Smooth muscle cell (in vitro differentiated cells): ENCODE data around the gene ARHGAP1. TPM values are rescaled to one million over a fixed set of nuclear protein-coding genes. Genes with fewer than 3 reads are reported as not detected.

Experiments used
- DNase-seq: peaks from one replicate; lab custom pipeline; 2025; ENCODE audit not compliant: unreplicated experiment; lab: John Stamatoyannopoulos, UW
- H2AFZ ChIP-seq: fragments of 200-600 bp; sonication (generic); 2 replicates; pipeline ENCODE4 v1.6.0; 2016; ENCODE audit warnings: antibody characterized with exemption, low read depth, mild to moderate bottlenecking
- H3F3A ChIP-seq: fragments of 200-600 bp; sonication (generic); 2 replicates; pipeline ENCODE4 v1.6.0; 2017; ENCODE audit warnings: antibody characterized with exemption, low read depth
- H3K27ac ChIP-seq: fragments of 200-600 bp; sonication (generic); 2 replicates; pipeline ENCODE4 v1.5.1; 2016; ENCODE audit warnings: low read depth, mild to moderate bottlenecking
- H3K27me3 ChIP-seq: fragments of 200-600 bp; sonication (generic); 2 replicates; pipeline ENCODE4 v1.6.1; 2016; ENCODE audit warnings: low read depth, mild to moderate bottlenecking
- H3K36me3 ChIP-seq: fragments of 200-600 bp; sonication (generic); 2 replicates; pipeline ENCODE4 v1.5.1; 2016; ENCODE audit warnings: low read depth
- H3K4me1 ChIP-seq: fragments of 200-600 bp; sonication (generic); 2 replicates; pipeline ENCODE4 v1.5.1; 2016; ENCODE audit warnings: low read depth
- H3K4me2 ChIP-seq: fragments of 200-600 bp; sonication (generic); 2 replicates; pipeline ENCODE4 v1.6.0; 2016; ENCODE audit warnings: mild to moderate bottlenecking
- H3K4me3 ChIP-seq: fragments of 200-600 bp; sonication (generic); 2 replicates; pipeline ENCODE4 v1.5.1; 2016; ENCODE audit warnings: mild to moderate bottlenecking
- H3K79me2 ChIP-seq: fragments of 200-600 bp; sonication (generic); 2 replicates; pipeline ENCODE4 v1.6.0; 2016; ENCODE audit warnings: low read depth, mild to moderate bottlenecking
- H3K9ac ChIP-seq: fragments of 200-600 bp; sonication (generic); 2 replicates; pipeline ENCODE4 v1.6.0; 2016; ENCODE audit warnings: low read depth
- H3K9me3 ChIP-seq: fragments of 200-600 bp; sonication (generic); replicated peaks from 2 replicates; pipeline ENCODE4 v1.5.1; 2016; ENCODE audit warnings: low read depth
- H4K20me1 ChIP-seq: fragments of 200-600 bp; sonication (generic); 2 replicates; pipeline ENCODE4 v1.6.0; 2016; ENCODE audit warnings: low read depth
- CTCF ChIP-seq: fragments of 200-600 bp; sonication (generic); IDR thresholded peaks from 2 replicates; pipeline ENCODE4 v1.5.1; 2017; ENCODE audit warnings: borderline replicate concordance, mild to moderate bottlenecking, antibody characterized with exemption; ENCODE audit not compliant: insufficient read depth, poor library complexity, severe bottlenecking
- WGBS: methylation state at CpG from one replicate; pipeline ENCODE4 v1.1.7; 2016; ENCODE audit warnings: low lambda C conversion rate; 5-methylcytosine and 5-hydroxymethylcytosine counted together
- polyA plus RNA-seq: library from polyadenylated mRNA; unstranded; fragments of >200 nt; fragmentation: Nextera tagmentation; extraction: Ambion mirVana; gene quantifications from 2 replicates; pipeline ENCODE4 v1.2.1, GENCODE V29; 2016
- total RNA-seq: library from RNA; depleted of rRNA; stranded (reverse); fragments of >200 nt; gene quantifications from 2 replicates; pipeline ENCODE4 v1.2.3, GENCODE V29; 2014

Gene ARHGAP1
- total and polyA plus RNA-seq, 2 experiments from 2014 or later = 40.9 to 98.4 TPM

DNA sequence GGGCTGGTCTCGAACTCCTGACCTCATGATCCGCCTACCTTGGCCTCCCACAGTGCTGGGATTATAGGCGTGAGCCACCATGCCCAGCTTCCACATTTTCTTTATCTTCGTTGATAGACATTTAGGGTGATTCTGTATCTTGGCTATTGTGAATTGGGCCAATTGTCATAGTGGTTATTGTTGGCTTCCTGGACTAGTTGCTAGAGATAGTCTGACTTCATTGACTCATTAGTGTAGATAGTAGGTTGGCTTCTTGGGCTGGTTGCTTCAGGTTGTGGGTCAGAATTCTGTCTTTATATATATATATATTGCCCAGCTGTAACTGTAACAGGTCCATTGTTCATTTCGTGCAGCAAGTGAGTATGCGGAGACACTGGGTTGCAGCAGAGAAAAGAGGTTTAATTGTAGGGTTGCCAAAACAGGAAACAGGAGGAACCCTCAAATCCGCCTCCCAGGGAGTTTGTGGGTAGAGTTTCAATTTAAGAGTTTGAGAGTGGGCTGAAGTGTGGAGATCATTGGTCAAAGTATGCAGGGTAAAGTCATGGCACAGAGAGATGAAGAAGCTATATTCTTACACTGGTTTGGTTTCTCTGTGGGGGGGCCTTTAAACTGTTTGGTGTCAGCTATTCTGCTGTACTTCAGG is 61.1 kb downstream of the ARHGAP1 start:
- Histone ChIP-seq H3F3A (no peaks in the 10 kb centered on the region), H3K79me2 (peaks cover 50% of the 10 kb centered on the region), H3K4me2 (no peak overlapping the region), H3K4me3 (no peak overlapping the region), H3K27ac (no peak overlapping the region), H3K36me3 (peaks cover 4% of the 10 kb centered on the region), H4K20me1 (peaks cover 30% of the 10 kb centered on the region), H3K9ac (no peak overlapping the region), H3K9me3 (no peaks in the 10 kb centered on the region), H3K27me3 (no peaks in the 10 kb centered on the region), H3K4me1 (no peaks in the 10 kb centered on the region), H2AFZ (no peak overlapping the region)
- no peak for DNase-seq
- no peak for TF ChIP-seq CTCF
- 96% methylated on average over 7 of the region's 7 CpGs for WGBS

DNA sequence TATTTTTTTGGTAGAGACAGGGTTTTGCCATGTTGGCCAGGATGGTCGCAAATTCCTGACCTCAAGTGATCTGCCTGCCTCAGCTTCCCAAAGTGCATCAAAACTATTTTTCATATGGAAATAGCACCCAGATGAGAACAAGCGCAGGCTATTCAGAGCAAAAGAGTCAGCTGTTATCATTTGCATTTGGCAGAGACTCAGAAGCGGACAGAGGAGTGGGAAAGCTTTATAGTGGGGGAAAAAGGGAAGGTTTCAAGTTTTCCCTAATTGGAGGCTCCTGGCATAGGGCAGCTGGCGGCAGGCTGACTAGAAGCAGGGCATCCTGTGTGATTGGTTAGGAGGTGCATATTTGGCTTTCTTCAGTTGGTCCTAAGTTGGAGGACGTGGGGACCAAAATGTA is 62.9 kb downstream of the ARHGAP1 start:
- DNase-seq = no peak
- Histone ChIP-seq H3K4me3 (no peak overlapping the region), H3K27ac (no peak overlapping the region), H3K4me2 (no peak overlapping the region), H3K4me1 (no peaks in the 10 kb centered on the region), H3K9me3 (no peaks in the 10 kb centered on the region), H2AFZ (no peak overlapping the region), H3K79me2 (peaks cover 45% of the 10 kb centered on the region), H3K36me3 (peaks cover 4% of the 10 kb centered on the region), H3F3A (no peaks in the 10 kb centered on the region), H3K27me3 (no peaks in the 10 kb centered on the region), H3K9ac (no peak overlapping the region), H4K20me1 (peaks cover 23% of the 10 kb centered on the region)
- WGBS = 97% methylated on average over 5 of the region's 5 CpGs
- TF ChIP-seq CTCF = no peak

GRCh38 chr11:46635557-46636139 is 64.8 kb downstream of the ARHGAP1 start:
- Histone ChIP-seq H3K4me1 (no peaks in the 10 kb centered on the region), H3K9ac (no peak overlapping the region), H3K4me2 (no peak overlapping the region), H3K36me3 (peaks cover 4% of the 10 kb centered on the region), H3K27ac (no peak overlapping the region), H2AFZ (no peak overlapping the region), H3K79me2 (peaks cover 33% of the 10 kb centered on the region), H3K9me3 (no peaks in the 10 kb centered on the region), H3F3A (no peaks in the 10 kb centered on the region), H3K27me3 (no peaks in the 10 kb centered on the region), H3K4me3 (no peak overlapping the region), H4K20me1 (peaks cover 27% of the 10 kb centered on the region)
- WGBS = 93% methylated on average over 5 of the region's 5 CpGs
- DNase-seq = no peak
- no peak for TF ChIP-seq CTCF
